SIG-M5 (cell line): Measurements from ENCODE around the gene TRAPPC1.

Experiments
- DNase-seq: peaks from one replicate; lab custom pipeline; 2025; lab: John Stamatoyannopoulos, UW

The TRAPPC1 gene

DNA sequence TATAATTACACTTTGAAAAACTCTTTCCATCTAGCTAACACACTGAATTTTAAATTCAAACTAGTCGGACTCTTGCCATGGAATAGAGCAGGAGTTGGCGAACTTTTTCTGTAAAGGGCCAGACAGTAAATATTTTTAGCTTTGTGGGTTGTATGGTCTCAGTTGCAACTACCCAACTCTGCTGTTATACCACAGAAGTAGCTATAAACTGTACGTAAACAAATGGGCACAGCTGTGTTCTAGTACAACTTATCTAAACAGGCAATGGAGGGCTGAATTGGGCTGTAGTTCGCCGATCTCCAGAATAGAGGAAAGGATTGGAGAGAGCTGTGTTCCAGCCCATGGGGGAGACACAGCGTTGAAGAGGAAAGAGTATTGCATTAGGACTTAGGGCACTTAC is 9.0 kb upstream of the TRAPPC1 start:
- no peak for DNase-seq

DNA sequence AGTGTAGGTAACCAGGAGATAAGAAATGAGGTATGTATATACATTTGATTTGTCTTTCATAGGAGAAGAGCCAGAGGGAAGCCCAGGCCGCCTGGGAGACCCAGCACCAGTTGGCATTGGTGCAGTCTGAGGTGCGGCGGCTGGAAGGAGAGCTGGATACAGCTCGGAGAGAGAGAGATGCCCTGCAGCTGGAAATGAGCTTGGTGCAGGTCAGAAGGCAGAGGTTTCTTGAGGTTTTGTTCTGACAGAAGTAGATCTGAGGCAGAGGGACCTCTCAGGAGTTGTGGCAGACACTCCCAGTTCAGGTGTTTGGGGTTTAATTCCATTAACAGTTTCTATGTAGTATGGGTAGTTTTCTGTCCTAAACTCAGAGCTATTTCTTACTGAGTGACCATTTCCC is 8.3 kb upstream of the TRAPPC1 start:
- no peak for DNase-seq

DNA sequence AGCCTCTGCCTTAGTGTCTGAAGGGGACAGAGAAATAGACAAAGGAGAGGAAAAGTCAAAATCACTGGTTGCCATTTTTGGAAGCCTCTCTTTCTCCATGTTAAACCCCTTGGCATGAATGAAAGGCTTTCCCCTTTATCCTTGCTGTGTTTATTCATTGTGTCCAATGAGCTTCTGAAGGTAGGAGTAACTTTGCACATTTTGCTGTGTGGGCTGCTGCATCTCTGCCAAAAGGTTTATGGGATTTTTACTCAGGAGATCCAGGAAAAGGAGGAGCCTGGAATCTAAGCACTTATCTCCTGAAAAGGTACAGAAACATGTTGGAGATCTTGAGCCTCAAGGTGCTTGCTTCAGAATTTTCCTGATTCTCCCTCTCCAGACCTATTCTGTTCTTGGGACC is 4.1 kb upstream of the TRAPPC1 start:
- no peak for DNase-seq

DNA sequence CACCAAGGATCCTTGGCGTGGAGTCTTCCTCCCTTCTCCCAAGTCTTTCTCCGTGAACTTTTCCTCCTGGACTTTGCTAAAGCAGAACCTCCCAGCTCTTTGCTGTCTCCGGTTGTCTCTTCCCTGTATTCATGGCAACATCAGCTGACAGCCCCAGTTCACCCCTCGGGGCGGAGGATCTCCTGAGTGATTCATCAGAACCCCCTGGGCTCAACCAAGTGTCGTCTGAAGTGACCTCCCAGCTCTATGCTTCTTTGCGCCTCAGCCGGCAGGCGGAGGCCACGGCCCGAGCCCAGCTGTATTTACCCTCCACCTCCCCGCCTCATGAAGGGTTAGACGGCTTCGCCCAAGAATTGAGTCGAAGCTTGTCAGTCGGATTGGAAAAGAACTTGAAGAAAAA is 1.2 kb upstream of the TRAPPC1 start:
- peak; percentile 44 for DNase-seq

DNA sequence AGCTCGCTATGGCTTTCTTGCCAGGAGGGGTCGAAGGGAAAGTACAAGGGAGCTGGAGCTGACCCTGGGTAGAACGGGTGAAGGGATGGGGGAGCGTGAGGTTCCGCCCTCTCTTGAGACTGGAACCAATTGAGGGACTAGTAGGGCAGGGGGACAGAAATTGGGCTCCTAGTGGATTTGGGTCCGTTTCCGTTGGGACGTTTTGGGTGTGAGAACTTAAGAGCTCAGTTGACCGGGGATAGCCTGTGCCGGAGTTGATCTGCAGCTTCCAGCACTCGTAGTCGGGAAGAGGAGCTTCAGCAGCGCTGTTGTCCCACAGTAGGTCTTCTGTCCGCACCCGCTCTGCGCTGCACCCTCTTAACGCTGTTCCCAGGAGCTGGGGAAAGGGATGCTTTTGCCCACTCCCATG is 741 bp upstream of the TRAPPC1 start:
- no peak for DNase-seq

DNA sequence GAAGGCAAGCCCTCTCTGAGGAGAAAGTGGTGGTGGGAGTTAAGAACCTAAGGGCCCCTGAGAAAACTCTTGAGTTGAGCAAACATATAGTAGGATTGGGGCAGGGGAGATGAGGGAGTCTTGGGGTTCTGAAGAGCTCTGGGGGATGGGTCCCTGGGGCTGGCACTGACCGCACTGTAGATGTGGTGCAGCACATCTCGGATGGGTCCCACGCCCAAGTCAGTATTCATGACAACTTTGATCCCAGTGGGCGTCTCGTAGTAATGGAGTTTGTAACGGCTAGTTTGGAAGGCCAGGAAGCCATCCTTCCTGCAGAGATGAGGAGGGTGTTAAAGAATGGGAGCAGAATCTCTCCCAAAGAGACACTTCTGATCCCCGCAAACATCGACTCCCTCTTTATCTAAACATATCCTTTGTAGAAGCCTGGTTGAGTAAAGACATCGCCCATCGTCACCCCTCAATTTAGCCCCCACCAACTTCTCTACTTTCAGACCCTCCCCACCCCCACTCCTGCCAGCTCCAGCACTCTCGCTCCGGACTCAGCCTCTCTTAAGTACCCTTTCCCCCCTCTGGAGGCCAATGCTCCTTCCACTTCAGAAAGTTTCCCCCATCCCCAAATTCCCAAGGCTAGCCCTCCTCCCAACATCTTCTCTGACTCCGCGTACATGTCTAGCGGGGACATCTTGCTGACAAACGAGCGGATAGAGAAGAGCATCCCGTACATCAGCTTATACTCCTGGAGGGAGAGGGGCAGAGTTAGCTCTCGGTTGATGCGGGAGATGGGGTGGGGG is 710 bp downstream of the TRAPPC1 start:
- DNase-seq: no peak

DNA sequence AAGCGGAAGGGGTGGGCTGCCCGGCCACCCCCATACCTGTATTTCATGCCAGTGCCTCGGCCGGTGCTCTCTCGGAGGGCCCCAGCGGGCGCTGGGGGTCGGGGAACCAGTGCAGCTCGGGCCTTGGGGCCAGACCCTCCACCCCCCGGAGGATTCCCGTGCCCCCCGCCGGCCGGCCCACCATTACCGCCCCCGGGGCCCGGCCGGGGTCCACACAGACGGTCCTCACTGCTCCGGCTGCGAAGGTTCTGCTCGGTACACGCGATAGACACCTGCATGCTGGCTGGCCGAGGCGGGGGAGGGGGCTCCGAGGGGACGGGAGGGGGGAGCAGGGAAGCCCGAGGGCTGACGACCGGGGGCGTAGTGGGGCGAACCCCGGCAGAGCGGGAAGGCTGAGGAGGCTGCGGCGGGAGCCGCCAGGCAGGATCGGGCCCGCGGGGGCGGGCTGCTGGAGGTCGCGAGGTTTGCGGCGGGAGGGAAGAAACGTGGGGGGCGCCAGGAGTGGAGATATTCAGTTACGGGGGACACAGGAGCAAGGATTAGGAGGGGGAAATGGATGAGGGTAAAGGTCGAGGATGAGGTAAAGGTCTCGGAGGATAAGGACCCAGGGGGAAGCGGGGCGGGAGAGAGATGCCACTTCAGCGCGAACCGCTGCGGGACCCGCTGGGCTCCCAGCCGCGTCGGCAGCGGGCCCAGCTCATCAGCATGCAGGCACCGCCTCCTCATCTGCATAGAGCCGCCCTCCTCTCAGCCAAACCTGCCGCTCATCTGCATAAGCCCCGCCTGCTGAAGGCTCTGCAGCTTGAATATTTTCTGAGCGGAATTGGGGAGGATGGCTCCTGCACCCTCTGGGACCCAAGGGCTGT is 2.4 kb downstream of the TRAPPC1 start, which contains the start of gene KCNAB3:
KCNAB3 (minus strand) TSS at position 699 of the 866 bp plus-strand sequence; CDS start at position 278, 421 bp downstream.
- DNase-seq: no peak

DNA sequence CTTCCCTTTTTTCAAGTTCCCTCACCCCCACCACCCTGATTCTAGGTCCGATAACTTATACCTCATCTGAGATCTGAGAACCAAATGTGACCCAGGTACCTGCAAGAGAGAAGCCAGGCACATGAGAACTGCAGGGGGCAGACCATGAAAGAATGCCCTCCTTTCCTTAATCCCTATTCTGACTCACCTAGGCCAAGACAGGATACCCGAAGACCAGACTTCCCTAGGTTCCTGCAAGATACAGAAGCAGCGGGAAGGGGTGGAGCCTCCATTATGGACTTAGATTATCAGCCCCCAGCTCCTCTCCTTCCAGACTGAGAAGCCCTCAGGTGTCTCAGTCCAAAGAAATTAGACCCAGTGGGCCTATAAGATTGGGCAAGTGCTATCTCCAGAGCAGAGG is 4.2 kb downstream of the TRAPPC1 start:
- no peak for DNase-seq

DNA sequence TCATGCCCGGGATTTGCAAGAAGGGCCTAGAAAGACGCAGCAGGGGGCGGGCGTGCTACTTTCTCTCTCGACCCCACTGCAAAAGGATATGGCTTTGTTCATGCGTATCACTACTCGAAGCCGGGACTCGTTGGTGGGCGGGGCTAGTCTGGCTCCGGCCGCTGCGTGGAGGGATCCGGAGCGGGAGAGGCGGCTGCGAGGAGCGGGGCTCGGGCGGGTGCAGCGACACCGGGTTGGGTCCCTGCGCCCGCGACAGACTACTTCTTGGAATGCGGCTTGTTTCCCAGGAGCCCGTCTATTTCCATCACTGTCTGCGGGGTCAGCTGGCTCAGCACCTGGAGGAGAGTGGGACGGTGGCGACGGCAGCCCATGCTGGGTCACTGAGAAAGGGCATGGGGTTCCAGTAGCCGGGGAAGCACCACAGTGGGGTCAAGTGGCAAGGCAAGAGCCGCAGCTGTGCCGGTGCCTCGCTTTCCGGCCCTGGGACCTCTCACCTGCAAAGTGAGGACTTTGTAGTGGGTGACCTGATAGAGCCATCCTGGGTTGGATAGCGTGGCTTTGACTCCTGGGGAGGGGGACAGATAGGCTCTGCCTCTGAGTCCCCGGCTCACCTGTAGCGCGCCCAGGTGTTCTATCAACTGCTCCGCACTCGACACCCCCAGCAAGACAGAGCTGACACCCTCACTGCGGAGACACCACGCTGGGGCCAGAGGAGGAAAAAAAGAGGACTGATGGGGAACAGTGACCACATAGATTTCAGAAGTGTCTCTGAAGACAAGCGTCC is 8.7 kb downstream of the TRAPPC1 start:
- no peak for DNase-seq

DNA sequence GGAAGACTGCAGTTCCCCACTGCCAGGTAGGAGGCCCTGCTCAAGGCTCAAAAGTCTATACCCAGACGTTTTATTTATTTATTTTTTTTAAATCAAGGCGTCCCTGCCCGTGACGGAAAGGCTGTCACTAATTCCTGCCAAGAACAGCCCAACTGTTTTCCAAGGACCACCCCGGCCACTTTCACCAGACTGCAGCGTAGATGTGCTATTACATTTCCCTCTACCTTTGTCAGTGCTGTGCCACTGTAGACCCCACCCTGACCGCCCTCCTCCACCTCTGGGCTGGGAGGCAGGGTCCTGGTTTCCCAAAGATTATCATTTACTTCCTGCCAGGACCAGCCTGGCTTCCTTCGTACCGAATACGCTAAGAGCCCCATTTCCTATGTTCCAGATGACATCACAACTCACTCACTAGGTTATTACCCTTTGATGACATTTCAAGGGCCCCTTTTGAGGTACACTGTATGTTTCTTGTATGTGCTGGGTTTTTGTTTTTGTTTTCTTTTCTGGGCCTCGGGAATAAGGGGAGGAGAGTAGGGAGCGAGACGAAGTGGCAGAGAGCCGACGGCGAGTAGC is 9.4 kb downstream of the TRAPPC1 start:
- no peak for DNase-seq

DNA sequence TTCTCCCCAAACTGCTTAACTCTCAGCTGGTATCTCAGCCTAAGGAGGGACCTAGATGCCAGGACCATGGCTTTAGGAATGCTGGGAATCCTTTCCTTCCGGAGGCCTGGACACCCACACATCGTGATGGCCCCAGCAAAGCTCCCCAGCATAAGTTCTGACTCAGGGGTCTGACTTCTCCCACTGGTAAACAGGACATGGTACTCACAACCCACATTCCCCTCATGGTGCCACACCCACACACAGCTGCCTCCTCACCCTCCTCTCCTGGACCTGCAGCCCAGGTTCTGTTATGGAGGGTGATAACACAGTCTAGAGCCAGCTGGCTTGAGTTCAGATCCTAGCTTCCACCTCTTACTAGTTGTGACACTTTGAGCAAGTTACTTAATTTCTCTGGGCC is 14.9 kb downstream of the TRAPPC1 start:
- DNase-seq: no peak

DNA sequence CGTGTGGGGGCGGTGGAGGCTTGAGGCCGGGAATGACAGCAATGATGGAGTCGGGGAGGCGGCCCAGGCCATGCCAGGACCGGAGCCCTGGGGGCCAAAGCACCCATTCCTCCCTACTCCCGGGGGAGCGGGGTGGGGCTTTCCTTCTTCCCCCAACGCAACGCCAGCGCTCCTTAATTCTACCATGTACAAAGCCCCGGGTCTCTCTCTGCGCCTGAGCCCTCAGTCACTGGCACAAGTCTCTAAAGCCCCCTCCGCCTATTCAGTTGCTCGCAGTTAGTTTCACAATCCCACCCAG is 15.4 kb downstream of the TRAPPC1 start:
- DNase-seq: no peak

DNA sequence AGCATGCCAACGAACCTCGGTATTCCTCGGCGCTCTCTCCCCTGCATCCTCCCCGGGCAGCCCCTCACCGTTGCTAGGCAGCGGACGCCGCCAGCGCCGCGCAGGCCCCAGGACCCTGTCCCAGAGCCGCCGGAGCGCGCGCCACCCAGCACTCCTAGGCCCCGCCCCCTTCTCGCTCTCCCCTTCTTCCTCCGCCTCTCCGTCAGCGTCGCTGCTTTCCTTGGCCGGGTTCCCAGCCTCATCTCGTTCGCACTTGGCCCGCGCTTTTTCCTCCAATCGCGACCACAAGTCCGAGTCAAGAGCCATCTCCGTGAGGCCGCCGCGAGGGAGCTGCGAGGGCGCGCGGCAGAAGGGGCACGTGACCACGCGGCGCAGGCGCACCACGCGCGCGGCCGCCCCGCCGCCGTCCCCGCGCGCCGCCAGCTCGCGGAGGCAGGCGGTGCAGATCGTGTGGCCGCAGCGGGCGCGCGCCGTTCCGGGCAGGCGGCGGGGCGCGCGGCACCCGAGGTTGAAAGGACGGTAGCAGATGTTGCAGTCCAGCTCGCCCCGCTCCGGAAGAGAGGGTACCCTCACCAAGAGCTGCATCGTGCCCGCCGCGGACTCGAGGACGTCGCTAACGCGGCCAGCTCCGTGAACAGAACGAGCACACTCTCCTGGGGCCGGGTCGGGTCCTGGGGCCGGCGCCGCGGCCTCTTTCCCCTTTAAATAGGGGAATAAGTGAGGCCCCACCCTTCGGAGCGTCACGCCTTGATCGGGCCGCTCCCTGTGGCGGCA is 15.9 kb downstream of the TRAPPC1 start, which contains the start of gene RNF227:
RNF227 (minus strand) TSS at position 679 of the 774 bp plus-strand sequence; CDS start at position 585, 94 bp downstream.
- DNase-seq: peak; percentile 35

DNA sequence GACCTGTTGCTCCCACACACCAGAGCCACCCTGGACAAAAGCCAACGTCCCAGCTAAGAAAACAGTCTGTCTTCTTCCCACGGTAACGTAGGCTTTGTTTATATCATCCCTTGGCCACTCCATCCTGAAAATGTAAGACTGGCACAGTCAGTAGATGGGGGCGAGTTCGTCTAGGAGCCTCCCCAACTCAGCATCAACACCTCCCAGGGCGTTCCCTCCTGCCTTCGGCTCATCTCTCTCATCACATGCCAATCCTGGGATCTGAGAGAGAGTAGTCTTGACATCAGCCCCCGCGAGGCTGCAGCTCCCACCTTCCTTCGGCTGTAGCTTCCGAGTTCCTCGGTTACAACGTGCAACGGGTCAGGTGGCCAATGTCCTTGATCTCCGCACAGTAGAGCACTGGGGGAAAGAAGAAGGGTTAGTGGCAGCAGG is 16.6 kb downstream of the TRAPPC1 start:
- DNase-seq: no peak

DNA sequence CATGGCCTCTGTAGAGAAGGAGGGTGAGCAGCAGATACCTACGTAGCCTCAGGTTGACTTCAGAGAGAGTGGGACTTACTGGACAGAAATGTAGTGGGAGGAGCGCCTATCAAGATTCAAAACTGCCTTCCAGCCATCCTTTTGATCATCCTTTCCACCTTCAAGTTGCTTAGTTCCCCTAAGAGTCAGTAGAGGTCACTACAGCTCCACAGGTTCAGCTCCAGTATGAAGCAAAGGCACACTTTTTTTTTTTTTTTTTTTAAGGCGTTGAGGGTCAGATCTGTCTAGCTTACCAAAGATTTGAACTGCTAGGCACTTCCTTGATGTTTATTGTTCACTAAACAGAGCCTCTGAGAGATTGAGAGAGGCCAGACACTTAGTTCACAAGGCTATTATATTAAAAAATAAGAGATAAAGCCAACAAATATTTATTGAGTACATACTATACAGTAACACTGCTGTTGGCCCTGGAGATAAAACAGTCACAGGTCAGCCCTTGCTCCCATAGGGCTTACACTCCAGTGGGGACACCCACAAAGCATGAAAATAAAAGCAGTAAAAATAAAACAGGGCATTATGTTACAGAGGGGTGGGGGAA is 18.7 kb downstream of the TRAPPC1 start:
- DNase-seq: peak; percentile 40

DNA sequence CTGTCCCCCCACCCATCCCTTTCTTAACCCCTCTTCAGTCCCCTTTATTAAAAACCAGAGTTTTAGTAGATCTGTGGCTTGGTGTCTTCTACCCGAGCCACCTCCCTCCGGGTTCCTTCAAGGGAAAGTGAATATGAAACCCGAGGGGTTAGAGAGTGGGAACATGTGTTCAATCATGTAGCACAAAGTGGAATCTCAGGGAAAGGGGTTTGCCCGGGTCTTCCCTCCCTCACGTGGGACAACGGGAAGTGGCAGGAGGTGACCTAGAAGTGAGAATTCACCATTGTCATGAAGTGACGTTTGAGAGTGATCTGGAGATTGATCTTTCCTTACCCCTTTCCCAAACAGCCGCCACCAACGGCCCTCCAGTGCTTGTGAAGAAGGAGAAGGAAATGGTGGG is 20.6 kb downstream of the TRAPPC1 start:
- DNase-seq: no peak

DNA sequence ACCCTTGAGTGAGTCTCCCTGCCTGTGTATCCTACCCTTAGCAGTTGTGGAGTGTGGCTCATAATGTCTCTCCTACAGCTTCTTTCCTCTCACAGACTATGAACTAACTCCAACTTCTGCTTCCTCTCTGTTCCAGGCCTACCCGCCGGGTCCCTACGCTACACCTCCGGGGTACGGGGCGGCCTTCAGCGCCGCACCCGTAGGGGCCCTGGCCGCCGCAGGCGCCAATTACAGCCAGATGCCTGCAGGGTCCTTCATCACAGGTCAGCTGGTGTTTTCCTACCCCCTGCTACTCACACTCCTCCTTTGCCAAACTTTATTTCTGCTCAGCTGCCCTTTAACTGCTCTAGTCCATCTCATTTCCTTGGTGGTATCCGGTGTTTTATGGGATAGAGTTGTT is 21.0 kb downstream of the TRAPPC1 start:
- DNase-seq: no peak

DNA sequence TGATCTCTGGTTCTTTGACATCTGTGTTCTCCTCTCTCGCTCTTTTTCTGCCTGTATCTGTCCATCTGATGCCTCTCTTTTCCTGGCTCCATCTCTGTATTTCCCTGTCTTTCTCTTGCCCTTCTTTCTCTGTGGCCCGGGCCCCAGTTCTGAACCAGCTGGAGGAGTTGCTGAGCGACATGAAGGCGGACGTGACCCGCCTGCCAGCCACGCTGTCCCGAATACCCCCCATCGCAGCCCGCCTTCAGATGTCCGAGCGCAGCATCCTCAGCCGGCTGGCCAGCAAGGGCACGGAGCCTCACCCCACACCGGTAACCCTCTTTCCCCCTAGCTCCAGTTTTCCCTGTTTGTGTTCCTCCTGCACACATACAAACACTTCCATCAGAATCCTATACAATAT is 21.5 kb downstream of the TRAPPC1 start:
- DNase-seq: no peak

DNA sequence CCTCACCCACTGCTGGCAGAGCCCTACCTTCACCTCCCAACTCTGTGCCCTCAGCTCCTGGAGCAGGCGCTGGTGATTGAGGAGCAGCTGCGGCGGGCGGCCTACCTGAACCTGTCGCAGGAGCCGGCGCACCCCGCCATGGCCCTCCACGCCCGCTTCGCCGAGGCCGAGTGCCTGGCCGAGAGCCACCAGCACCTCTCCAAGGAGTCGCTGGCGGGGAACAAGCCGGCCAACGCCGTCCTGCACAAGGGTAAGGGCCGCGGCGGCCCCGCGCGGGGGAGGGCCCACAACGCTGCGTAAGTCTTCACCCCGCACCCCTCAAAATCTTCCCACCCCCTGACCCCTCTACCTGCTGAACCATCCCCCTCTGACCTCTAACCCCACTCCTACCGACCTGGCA is 22.7 kb downstream of the TRAPPC1 start:
- no peak for DNase-seq

DNA sequence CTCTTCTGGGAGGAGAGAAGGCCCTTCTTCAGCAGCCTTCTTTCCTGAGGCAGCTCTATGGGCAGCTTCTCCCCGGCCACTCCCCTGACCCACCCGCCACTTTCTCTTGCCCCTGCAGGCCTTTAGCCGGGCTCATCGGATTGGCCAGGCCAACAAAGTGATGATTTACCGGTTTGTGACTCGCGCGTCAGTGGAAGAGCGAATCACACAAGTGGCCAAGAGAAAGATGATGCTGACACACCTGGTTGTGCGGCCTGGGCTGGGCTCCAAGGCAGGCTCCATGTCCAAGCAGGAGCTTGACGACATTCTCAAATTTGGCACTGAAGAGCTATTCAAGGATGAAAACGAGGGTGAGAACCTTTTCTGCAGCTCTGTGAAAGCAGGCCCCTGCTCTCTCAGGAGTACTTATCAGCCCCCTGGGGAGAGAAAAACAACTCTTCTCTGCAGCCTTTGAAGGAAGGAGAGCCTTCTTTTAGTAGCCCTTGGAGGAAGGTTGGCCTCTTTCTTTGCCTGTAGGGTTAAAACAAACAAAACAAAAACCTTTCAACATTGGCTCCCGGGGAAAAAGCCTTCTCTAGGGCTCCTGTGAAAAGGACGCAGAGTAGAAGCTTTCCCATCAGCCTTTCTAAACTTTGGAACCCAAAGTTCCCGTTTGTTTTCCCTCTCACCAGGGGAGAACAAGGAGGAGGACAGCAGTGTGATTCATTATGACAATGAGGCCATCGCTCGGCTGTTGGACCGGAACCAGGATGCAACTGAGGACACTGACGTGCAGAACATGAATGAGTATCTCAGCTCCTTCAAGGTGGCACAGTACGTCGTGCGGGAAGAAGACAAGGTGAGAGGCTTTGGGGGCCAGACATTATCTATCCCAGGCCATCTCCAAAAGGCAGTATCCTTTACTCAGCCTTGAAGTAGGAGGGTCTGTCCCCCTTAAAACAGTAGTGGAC is 28.3 kb downstream of the TRAPPC1 start:
- no peak for DNase-seq
